ENCODE data around the gene CDH4.

CDH4 gene

DNA sequence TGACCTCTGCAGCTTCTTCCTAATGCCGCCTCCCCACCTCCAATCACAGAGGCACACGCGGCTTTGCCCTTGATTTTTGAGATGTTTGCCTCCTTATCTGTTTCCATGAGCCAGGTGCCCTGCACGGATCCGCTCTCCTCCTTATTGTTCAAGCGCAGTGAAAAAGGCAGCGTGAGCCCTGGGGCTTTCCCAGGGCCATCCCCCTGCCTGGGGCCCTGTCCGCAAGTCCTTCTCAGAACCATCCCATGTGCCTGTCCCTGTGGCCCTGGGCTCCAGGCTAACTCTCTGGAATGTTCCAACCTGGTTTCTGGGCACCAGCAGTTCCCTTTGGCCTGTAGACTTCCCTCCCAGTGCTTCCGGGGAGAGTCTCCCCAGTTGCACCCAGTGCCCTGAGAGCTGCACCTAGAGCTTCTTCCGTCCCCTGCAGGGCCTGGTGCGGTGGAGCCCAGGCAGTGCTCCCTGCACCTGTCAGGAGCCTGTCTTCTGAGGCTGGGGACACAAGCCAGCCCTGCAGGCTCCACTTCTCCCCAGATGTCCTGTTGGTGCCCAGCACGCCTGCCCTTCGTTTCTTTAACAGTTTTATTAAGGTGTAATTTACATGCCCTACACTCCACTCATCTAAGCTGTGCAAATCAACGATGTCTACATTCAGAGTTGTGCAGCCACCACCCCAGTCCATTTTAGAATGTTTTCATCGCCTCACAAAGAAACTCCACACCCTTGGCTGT lies 330.3 kb downstream of the CDH4 start:
- no peak for DNase-seq (ENCODE audit: low read depth)

DNA sequence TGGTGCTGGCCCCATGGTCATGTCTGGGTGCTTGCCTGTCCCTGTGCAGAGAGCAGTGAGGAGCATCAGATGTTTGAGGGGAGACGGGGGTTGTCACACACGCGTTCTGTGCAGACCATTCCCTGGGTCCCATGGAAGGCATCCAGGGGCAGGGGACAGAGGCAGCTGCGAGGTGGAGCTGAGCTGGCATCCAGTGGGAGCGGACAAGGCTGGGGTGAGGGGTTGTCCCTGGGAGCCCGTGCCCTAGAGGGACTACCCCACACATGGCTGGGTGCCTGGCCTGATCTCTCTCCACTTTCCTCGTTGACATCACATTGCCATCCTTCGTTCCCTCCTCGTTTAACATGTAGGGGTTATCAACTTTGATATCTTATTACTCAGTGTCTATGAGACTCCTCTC lies 331.3 kb downstream of the CDH4 start:
- no peak for DNase-seq (ENCODE audit: low read depth)

DNA sequence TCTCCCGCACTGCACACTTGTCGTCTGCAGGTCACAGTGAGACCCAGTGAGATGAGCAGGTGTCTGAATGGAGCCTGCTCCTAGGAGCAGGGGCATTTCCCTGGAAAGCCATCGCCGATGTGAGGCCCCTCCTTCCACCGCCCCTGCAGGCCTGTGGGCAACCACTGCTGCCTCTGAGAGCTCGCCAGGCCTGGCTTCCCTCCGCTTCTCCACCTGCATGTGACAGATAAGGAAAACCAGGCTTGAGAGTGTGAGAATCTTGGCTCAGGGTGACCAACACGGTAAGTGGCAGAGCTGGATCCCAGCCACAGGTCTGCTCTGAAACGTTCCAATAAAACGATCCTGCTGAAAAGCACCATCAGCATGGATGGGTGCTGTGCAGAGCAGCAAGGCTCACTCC lies 332.8 kb downstream of the CDH4 start:
- no peak for DNase-seq (ENCODE audit: low read depth)

DNA sequence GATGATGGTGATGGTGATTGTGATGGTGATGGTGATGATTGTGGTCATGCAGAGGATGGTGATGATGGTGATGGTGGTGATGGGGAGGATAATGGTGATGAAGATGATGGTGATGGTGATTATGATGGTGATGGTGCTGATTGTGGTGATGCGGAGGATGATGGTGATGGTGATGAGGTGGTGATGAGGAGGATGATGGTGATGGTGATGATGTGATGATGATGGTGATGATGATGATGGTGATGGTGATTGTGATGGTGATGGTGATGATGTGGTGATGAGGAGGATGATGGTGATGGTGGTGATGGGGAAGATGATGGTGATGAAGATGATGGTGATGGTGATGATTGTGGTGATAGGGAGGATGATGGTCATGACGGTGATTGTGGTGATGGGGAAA lies 333.7 kb downstream of the CDH4 start:
- DNase-seq (ENCODE audit: low read depth): no peak

DNA sequence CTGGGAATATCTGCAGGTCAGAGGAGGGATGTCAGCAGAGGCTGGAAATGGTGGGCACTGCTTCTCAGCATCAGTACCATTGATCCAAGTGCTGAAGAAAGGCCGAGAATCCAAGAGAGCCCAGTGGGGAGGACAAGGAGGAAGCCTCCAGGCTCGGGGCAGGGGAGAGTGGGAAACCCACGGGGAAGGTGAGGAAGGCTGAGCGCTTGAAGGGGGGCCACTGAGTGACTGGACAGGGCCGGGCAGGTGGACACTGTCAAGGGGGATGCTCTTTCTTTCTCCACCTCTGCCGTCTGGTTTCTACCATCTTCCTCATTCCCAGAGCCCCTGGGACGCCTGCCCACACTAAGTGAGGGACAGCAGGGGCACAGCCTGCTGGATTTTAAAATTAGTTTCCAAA lies 335.0 kb downstream of the CDH4 start:
- no peak for DNase-seq (ENCODE audit: low read depth)

DNA sequence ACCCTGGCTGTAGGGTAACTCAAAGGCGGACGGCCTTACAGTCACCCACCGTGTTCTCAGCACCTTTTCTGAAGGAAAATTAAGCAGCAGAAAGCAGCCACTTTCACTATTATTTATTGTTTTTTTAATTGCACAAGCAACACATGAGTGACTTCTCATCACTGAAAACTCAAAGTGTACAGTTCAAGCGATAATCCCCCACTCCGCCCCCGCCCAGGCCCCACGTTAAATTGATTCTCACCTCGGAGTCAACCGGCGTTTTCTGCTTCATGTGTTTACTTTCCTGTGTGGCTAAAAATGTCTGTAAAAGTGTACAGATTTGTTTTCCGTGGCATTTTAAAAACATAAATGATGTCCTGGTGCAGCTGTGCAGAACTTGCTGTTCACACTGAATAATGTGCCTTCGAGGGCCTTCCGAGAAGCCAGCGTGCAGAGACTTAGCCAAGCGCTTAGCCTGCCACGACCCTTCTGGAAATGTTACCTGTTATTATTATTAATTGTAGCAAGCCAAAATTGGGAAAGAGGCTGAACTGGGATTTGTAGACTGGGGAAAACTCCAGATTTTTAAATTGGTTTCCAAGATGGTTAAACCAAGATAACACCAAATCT lies 335.7 kb downstream of the CDH4 start:
- DNase-seq (ENCODE audit: low read depth): no peak

DNA sequence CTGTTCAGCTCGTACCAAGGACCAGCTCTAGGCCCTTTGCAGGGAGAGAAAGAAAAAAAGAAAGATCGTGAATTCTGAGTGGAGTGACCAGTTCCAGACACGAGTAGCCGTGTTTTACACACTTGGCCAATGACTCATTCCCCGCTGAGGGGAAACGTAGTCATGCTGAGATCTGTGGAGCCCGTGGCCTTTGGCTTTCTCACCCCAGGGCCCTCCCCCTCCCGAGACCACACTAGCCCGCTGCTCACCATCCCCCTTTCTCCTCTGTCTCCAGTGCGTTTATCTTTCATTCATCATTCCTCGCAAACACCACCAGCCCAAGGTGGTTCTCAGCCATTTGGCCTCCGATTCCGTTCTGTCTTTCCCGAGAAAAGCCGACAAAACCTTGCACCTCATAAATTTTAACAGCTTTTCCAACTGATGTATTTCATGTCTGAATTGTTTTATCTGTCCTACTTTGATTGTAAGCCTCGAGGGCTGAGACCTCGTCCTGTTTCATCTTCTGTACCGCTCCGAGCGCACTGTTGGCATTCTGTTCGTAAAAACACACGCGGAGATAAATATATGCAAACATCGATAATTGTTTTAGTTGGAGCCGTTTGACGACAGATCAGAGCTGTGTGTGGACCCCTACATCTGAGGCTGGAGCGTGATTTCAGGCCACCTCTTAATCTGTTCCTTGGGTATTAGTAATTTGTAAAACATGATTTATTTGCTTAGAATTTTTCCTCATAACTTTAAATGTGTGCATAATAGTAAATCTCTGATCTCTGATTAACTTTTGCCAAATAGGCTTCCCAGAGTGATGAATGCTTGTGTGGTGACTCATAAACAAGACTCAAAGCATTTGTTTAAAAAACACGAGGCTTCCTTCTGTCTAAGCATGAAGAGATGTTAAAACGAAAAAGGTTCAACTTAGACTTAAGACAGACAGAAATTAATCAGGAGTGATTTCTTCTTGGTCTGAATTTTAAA lies 336.6 kb downstream of the CDH4 start:
- peak; percentile 35 for DNase-seq (ENCODE audit: low read depth)

DNA sequence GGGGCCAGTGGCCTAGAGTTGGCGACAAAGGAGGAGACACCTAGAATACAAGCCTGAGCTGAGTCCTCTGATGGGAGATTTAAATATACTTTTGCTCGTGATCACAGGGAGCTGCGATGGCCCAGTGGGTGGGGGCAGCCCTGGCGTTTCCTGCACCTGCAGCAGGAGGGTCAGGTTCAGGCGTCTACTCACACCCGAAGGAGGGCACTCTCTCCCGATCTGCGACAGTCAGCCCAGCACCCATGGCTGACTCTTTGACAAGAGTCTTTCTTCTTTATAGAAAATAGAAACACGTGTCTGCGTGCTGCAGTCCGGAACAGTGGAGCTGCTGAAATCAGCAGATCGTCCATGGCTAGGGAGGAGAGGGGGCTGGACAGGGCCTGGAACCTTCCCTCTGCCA lies 338.2 kb downstream of the CDH4 start:
- no peak for DNase-seq (ENCODE audit: low read depth)

DNA sequence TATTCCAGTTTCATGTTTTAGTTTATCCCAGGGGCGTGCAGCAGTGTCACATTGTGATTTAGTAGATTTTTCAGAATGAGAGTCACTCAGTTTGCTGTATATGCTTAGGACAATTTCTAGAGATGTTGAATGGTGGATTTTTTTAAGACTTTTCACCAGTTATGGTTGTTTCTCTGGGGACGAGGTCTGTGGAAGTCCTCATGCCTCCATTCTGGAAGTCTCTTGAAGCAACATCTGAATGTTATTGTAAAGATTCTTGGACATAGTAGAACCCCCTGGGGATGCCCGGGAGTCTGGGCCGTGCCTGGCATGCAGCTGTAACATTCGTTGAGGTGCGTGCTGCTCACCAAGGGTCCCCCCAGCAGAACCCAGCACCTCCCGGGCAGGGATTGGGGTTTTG lies 341.5 kb downstream of the CDH4 start:
- DNase-seq (ENCODE audit: low read depth): no peak

DNA sequence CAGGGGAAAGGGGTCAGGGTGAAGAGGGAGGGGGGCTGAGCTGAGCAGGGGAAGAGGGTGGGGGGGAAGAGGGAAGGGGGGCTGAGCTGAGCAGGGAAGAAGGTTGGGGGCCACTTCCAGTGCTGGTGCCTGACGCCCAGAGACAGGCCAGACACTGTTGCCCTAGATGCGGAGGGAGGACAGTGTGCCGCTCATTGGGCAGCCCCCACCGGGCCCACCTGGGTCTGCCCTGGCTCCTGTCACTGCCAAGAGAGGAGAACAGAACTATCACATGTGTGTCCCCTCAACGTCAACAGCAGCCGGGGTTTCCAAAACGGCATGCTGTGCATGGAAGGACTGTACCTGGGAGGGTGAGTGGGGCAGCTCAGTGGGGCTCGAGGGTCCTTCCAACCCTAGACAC lies 342.1 kb downstream of the CDH4 start:
- DNase-seq (ENCODE audit: low read depth): no peak

DNA sequence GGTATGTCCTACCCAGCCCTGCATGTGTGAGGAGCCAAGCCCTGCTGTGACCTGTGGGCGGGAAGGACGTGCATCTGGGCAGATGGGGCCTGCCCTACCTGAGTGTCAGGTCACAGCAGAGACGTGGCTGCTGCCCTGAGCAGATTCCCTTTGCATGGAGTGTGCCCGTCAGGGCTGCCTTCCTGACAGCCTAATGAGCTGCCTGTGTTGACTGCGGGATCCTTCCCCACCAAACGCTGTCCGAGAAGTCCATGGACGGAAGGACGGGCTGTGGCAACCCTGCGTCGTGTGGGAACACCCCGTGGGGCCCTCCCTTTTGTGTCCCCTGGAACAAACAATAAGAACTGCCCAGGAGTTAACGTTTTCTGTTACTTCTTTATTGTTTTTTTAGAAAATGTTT lies 343.2 kb downstream of the CDH4 start:
- DNase-seq (ENCODE audit: low read depth): no peak

DNA sequence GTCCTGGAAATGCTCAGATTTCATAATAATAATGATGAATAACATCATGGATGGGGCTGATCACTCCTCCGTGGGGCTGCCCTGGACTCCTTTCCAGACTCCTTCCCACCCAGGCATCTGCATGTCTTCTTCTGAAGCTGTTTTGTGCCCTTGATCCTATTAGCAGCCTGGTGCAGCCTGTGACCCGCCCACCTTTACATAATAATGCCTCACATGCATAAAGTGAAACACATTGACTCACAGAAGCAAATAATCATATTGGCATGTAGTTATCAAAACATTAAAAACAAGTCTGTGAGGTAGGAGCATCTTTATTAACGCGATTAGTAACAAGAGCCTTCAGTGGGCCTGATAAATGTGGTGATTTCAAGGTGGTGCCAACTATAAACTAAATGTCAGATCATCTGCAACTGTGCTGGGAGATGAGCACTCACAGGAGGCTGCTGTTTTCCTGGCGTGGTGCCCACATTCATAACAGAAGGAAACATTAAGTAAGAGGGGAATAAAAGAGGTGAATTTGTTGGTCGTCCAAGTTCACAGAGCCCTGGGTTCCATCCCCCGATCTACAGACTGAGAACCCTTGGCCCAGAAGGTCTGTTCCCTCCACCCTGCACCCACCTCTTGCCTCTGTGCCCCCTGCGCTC lies 344.7 kb downstream of the CDH4 start:
- no peak for DNase-seq (ENCODE audit: low read depth)

DNA sequence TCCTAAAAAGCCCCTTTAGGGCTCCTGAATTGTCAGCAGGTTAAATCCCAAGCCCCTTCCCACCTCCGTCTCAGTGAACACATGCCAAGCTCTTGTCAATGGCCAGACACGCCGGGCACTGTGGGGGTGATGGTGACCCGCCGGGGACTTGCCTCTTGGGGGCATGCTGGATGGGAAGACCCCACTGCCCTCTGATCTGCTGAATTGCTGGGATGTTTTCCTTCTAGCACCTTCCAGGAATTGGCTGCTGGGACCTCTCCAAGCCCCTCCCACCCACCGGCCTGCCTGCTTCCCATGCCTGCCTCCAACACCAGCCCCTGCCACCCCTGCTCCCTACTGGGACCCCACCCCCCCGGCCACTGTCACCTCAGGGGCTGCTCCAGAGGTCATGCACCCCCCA lies 345.9 kb downstream of the CDH4 start:
- no peak for DNase-seq (ENCODE audit: low read depth)

DNA sequence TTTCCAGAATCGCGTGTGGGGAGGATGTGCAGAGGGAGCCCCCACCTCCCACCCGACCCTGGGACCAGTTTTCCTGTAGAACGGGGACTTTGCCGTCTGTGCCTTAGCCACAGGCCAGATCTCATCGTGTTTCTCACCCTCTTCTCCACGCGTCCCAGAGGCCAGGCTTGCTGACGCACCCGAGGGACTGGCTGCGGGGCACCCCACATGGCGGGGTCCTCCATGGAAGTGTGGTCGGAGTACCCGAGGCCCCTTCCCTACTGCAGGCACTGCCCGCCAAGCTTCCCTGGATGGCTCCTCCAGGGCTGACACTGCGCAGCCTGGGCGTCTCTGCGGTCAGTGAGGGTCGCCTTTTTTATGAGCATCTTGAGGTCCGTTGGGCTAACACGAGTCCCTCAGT lies 346.5 kb downstream of the CDH4 start:
- DNase-seq (ENCODE audit: low read depth): no peak

DNA sequence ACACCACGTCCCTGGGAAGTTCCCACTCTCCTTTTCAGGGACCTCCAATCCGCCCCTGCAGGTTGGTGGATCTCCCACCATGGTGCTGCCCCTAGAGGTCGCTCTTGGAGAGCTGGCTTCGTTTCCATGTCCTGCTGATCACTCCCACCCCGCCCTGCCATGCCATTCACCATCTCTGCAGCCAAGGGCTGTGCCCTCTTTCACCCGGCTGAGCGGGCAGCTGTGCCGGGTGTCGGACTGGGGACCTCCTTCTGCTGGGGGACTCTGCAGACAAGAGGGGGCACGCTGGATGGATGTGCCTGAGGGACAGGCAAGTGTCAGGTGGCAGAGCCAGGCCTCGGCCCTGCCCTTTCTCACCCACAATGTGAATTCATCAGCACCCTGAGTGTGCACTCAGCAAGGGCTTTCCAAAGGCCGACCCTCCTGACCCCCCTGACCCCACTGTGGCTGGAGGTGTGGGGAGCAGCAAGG lies 347.0 kb downstream of the CDH4 start:
- no peak for DNase-seq (ENCODE audit: low read depth)

DNA sequence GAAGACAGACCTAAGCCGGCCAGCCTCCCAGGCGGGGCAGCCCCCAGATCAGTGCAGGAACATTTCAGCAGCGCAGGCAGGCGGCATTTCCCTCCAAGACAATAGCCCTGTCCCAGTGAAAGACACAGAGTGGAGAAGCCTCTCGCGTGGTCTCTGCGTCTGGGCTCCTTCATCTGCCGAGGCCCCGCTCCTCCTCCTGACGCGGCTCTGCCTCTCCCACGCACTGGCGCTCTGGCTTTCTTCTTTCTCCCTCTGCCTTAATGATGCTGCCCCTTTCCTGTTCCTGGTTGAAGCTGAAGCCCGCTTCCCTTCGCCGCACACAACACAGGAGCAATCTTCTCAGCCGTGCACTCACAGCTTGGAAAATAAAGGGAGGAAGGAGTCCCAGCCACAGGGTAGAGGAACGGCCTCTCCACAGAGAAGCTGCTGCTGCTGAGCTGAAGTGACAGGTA lies 347.5 kb downstream of the CDH4 start:
- no peak for DNase-seq (ENCODE audit: low read depth)

DNA sequence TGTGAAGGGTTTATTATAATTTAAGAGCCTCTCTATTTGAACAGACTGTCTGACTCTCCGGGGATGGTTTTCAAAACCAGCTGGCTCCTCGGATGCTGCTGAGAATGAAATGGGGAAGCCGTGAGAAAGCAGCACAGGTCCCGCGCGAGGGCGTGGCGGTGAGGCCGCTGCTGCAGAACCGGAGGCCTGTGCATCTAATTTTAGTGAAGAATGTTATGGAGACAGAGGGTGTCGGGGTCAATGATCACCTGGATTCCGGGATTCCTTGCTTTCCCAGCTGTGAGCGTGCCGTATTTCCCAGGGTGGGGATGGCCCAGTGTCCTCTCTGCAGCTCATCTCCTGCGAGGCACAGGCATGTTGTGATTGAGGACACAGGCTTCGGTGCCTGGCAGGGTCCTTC lies 348.0 kb downstream of the CDH4 start:
- no peak for DNase-seq (ENCODE audit: low read depth)

DNA sequence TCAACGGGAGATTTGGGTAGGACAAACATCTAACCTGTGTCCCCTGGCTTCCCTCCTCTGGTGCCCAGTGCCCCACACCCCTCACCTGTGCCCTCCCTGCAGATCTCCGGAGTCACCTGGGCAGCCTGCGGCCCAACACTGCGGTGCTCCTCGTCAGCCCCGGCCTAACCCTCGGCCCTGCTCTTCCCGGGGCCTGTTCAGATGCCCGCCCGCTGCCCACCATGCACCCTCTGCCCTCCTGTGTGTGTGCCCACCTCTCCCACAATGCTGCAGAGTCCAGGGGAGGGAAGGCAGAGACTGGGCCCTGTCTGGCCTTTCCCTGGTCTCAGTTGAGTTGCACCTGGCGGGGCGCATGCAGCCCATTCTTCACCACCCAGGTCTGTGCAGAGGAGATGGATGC lies 349.3 kb downstream of the CDH4 start:
- no peak for DNase-seq (ENCODE audit: low read depth)

DNA sequence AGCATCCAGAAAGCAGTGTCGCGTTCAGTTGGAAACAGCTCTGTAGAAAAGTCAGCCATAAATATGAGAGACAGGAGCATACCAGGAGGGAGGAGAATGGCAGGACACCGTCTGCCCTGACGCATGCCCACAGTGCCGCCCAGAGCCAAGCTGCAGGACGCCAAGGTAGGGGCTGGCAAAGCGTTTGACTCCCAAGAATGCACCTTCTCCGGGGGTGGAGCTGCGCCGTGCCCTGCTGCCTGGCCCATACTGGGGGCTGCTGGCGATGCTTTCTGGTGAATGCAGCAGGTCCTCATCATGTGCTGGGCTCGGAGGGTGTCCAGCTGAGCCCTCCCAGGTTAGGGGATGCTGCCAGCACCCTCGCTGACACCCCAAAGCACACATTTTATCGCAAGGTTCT lies 349.8 kb downstream of the CDH4 start:
- no peak for DNase-seq (ENCODE audit: low read depth)

DNA sequence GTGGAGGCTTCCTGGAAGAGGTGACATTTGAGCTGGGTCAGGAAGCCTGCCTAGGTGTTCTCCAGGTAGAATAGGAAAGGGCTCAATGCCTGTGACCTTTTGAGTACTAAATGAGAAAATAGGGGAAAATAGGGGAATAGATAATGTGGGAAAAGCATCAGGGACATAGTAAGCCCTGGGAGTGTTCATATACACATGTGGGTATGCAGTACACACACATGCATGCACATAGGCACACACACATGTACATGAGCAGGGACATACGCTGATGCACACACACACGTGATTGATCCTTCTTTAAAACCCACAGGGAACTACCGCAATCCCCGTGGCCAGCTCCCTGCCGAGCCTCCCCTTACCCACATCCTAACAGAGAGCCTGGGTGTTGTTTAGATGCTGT lies 351.7 kb downstream of the CDH4 start:
- DNase-seq (ENCODE audit: low read depth): no peak

DNA sequence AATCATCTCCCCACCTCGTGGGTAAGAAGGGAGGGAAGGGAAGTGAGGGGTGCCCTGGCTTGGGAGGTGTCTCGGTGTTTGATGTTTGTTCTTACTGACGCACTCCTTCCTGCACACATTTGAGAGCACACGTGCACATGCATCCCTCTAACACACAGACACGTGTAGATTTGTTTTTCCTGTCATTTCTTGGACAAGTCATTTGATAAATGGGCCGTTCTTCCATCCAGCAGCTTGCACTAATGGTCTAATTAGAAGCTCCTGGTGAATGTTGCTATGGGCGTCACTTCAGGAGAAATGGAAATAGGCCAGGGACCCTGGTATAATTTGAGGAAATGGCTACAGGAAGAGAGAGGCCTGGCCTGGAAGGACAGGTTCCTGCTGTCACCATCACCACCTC lies 352.5 kb downstream of the CDH4 start:
- no peak for DNase-seq (ENCODE audit: low read depth)

DNA sequence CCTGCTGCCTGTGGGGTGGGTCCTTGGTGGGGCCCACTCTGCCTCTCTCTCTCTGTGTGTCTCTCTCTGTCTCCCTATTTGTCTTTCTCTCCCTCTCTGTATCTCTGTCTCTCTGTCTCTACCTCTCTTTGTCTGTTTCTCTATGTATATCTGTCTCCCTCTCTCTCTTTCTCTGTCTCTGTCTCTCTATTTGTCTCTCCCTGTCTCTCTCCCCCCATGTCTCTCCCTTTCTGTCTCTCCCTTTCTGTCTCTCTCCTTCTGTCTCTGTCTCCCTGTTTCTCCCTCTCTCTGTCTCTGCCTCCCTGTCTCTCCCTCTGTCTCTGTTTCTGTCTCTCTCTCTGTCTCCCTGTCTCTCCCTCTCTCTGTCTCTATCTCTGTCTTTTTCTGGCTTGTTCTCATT lies 353.2 kb downstream of the CDH4 start:
- DNase-seq (ENCODE audit: low read depth): no peak
